ENCODE data around the gene TXNDC11.

Gene TXNDC11

GRCh38 chr16:11747949-11748403 is 5.3 kb upstream of the TXNDC11 start:
- no peak for TF ChIP-seq CTCF (IDR thresholded peaks at IDR 0.05; ENCODE audit: low read depth, low read length)
- DNase-seq (ENCODE audit: extremely low read depth, low read depth): no peak

- no peak for DNase-seq (ENCODE audit: extremely low read depth, low read depth)
- no peak for TF ChIP-seq CTCF (IDR thresholded peaks at IDR 0.05; ENCODE audit: low read depth, low read length)
Observed at GRCh38 chr16:11744075-11744470, 1.4 kb upstream of the TXNDC11 start.

GRCh38 chr16:11743308-11744074 is 834 bp upstream of the TXNDC11 start:
- DNase-seq (ENCODE audit: extremely low read depth, low read depth): no peak
- TF ChIP-seq CTCF (IDR thresholded peaks at IDR 0.05; ENCODE audit: low read depth, low read length): no peak

GRCh38 chr16:11742093-11742535 is 543 bp downstream of the TXNDC11 start:
- TF ChIP-seq CTCF (IDR thresholded peaks at IDR 0.05; ENCODE audit: low read depth, low read length): no peak

GRCh38 chr16:11740567-11740966 is 2.1 kb downstream of the TXNDC11 start:
- TF ChIP-seq CTCF (IDR thresholded peaks at IDR 0.05; ENCODE audit: low read depth, low read length): no peak
- no peak for DNase-seq (ENCODE audit: extremely low read depth, low read depth)

More at GRCh38 chr16:11742093-11742535, 543 bp downstream of the TXNDC11 start:
- no peak for DNase-seq (ENCODE audit: extremely low read depth, low read depth)

GRCh38 chr16:11738742-11739544 is 3.7 kb downstream of the TXNDC11 start:
- no peak for TF ChIP-seq CTCF (IDR thresholded peaks at IDR 0.05; ENCODE audit: low read depth, low read length)
- no peak for DNase-seq (ENCODE audit: extremely low read depth, low read depth)

- DNase-seq (ENCODE audit: extremely low read depth, low read depth): no peak
- no peak for TF ChIP-seq CTCF (IDR thresholded peaks at IDR 0.05; ENCODE audit: low read depth, low read length)
Observed at GRCh38 chr16:11737713-11738112, 4.9 kb downstream of the TXNDC11 start.
